GM23338 (cell line): ENCODE data around the gene CACNB1. TPM values are rescaled to one million over a fixed set of nuclear protein-coding genes. Genes with fewer than 3 reads are reported as not detected.

ENCODE experiments used
- ATAC-seq: fragments of 200-7000 bp; cut with Tn5 transposase; 3 replicates; pipeline ENCODE4 v1.9.1; 2020
- DNase-seq: peaks from one replicate; pipeline ENCODE4 v3.0.0-alpha.2; 2015; ENCODE audit warnings: low spot score
- H2AFZ ChIP-seq: fragments of 200-600 bp; sonication (generic); 2 replicates; pipeline ENCODE4 v1.8.0; 2016; ENCODE audit warnings: antibody characterized with exemption, mild to moderate bottlenecking, moderate library complexity
- H3F3A ChIP-seq: fragments of 200-600 bp; sonication (generic); replicated peaks from 2 replicates; pipeline ENCODE4 v1.8.0; 2017; ENCODE audit warnings: antibody characterized with exemption, mixed run types, low read depth
- H3K27ac ChIP-seq: fragments of 200-600 bp; sonication (generic); 2 replicates; pipeline ENCODE4 v1.6.1; 2016; ENCODE audit warnings: low read depth
- H3K27me3 ChIP-seq: fragments of 200-600 bp; sonication (generic); 2 replicates; pipeline ENCODE4 v1.8.0; 2016; ENCODE audit warnings: mild to moderate bottlenecking, mixed run types, moderate library complexity; ENCODE audit not compliant: insufficient read depth
- H3K36me3 ChIP-seq: fragments of 200-600 bp; sonication (generic); 2 replicates; pipeline ENCODE4 v1.8.0; 2016; ENCODE audit warnings: mild to moderate bottlenecking; ENCODE audit not compliant: insufficient read depth
- H3K4me1 ChIP-seq: fragments of 200-600 bp; sonication (generic); 2 replicates; pipeline ENCODE4 v1.8.0; 2016; ENCODE audit warnings: mild to moderate bottlenecking, moderate library complexity; ENCODE audit not compliant: insufficient read depth
- H3K4me2 ChIP-seq: fragments of 200-600 bp; sonication (generic); 2 replicates; pipeline ENCODE4 v1.7.1; 2017; ENCODE audit warnings: mixed run types
- H3K4me3 ChIP-seq: fragments of 200-600 bp; sonication (generic); 2 replicates; pipeline ENCODE4 v1.6.1; 2016; ENCODE audit warnings: mixed run types
- H3K79me2 ChIP-seq: fragments of 200-600 bp; sonication (generic); replicated peaks from 2 replicates; pipeline ENCODE4 v1.8.0; 2017; ENCODE audit warnings: mild to moderate bottlenecking; ENCODE audit not compliant: insufficient read depth
- H3K9me2 ChIP-seq: fragments of 200-600 bp; sonication (generic); 2 replicates; pipeline ENCODE4 v1.8.0; 2017; ENCODE audit not compliant: insufficient read depth
- H4K20me1 ChIP-seq: fragments of 200-600 bp; sonication (generic); replicated peaks from 2 replicates; pipeline ENCODE4 v1.8.0; 2017; ENCODE audit warnings: mild to moderate bottlenecking; ENCODE audit not compliant: insufficient read depth
- H3K27ac Mint-ChIP-seq: 2 replicates; pipeline ENCODE4 v1.8.0; 2020; ENCODE audit warnings: inconsistent platforms, mild to moderate bottlenecking, moderate library complexity, mixed read lengths
- H3K27me3 Mint-ChIP-seq: 3 replicates; pipeline ENCODE4 v1.8.0; 2022; ENCODE audit warnings: low read depth, mild to moderate bottlenecking, moderate library complexity, mixed read lengths, inconsistent platforms; ENCODE audit not compliant: insufficient read depth, poor library complexity
- H3K36me3 Mint-ChIP-seq: 3 replicates; pipeline ENCODE4 v1.8.0; 2021; ENCODE audit warnings: low read depth, mild to moderate bottlenecking, inconsistent platforms, moderate library complexity, mixed read lengths
- H3K4me1 Mint-ChIP-seq: 3 replicates; pipeline ENCODE4 v1.8.0; 2020; ENCODE audit warnings: mild to moderate bottlenecking, inconsistent platforms, mixed read lengths
- H3K4me3 Mint-ChIP-seq: 3 replicates; pipeline ENCODE4 v1.8.0; 2021; ENCODE audit warnings: moderate library complexity, mild to moderate bottlenecking, inconsistent platforms, mixed read lengths
- H3K9me3 Mint-ChIP-seq: 3 replicates; pipeline ENCODE4 v1.8.0; 2020; ENCODE audit warnings: moderate library complexity, mild to moderate bottlenecking, inconsistent platforms, mixed read lengths
- CREB1 ChIP-seq: fragments of 250-450 bp; sonication (Bioruptor Pico); IDR thresholded peaks from 2 replicates; pipeline ENCODE4 v1.5.0; 2020; ENCODE audit warnings: low read depth, mild to moderate bottlenecking, moderate library complexity
- CTCF ChIP-seq, 2 experiments: fragments of 200-600 bp in 1 of 2; sonication (generic) in 1 of 2; conservative IDR thresholded peaks; 2 replicates each; pipeline versions ENCODE4 v1.5.1 to v1.6.1; 2016 to 2017; ENCODE audit warnings: antibody characterized with exemption in 2 of 2, low read depth in 2 of 2, mild to moderate bottlenecking in 2 of 2, moderate library complexity in 1 of 2
- EZH2phosphoT487 ChIP-seq: fragments of 200-600 bp; sonication (generic); IDR thresholded peaks from one replicate; pipeline ENCODE4 v1.8.1; 2018; ENCODE audit warnings: antibody characterized with exemption; ENCODE audit not compliant: unreplicated experiment
- JUNB ChIP-seq: IDR thresholded peaks from one replicate; pipeline ENCODE4 v1.6.1; 2016; ENCODE audit warnings: antibody characterized with exemption; ENCODE audit not compliant: unreplicated experiment
- NANOG ChIP-seq: IDR thresholded peaks from 2 replicates; pipeline ENCODE4 v1.6.1; 2016; ENCODE audit warnings: antibody characterized with exemption, borderline replicate concordance
- REST ChIP-seq: IDR thresholded peaks from one replicate; pipeline ENCODE4 v1.6.1; 2018; ENCODE audit warnings: antibody characterized with exemption; ENCODE audit not compliant: unreplicated experiment
- ZNF114 ChIP-seq: fragments of 250-450 bp; sonication (Bioruptor Pico); IDR thresholded peaks from 2 replicates; pipeline ENCODE4 v1.5.0; 2020; ENCODE audit warnings: mild to moderate bottlenecking, moderate library complexity
- ZNF331 ChIP-seq: fragments of 250-450 bp; sonication (Bioruptor Pico); IDR thresholded peaks from 2 replicates; pipeline ENCODE4 v1.5.0; 2020; ENCODE audit warnings: low read depth, mild to moderate bottlenecking, moderate library complexity
- ZNF462 ChIP-seq: fragments of 250-450 bp; sonication (Bioruptor Pico); IDR thresholded peaks from 2 replicates; pipeline ENCODE4 v1.5.0; 2020; ENCODE audit warnings: mild to moderate bottlenecking, moderate library complexity
- polyA plus RNA-seq: library from polyadenylated mRNA; unstranded; fragments of >200 nt; fragmentation: Nextera tagmentation; extraction: Ambion mirVana; gene quantifications from 2 replicates; pipeline ENCODE4 v1.2.1, GENCODE V29; 2016
- total RNA-seq: library from RNA; depleted of rRNA; stranded (reverse); fragments of >200 nt; shearing (Covaris generic); gene quantifications from 2 replicates; pipeline ENCODE4 v1.2.3, GENCODE V29; 2014

CACNB1 gene
- total and polyA plus RNA-seq, 2 experiments from 2014 or later, result 8.4 to 13.1 TPM

- TF ChIP-seq ZNF331 (CRISPR knock-in tag) (no peak), ZNF114 (CRISPR knock-in tag) (no peak), CREB1 (no peak), EZH2phosphoT487 (no peak), NANOG (no peak), CTCF (conservative IDR thresholded peaks at IDR 0.05; ENCODE audit: low read depth in 2 of 2) (no peak), JUNB (no peak), REST (no peak)
Observed at GRCh38 chr17:39219647-39220154, 22.2 kb upstream of the CACNB1 start (continued).

- Histone ChIP-seq H3K27ac (no peak overlapping the region), H3K36me3 (no peaks in the 10 kb centered on the region), H3F3A (0 out of 2 replicates have a peak, but pooled peaks cover 2% of the 10 kb centered on the region), H2AFZ (no peak overlapping the region), H4K20me1 (no peaks in the 10 kb centered on the region), H3K9me2 (no peaks in the 10 kb centered on the region), H3K4me3 (no peak overlapping the region), H3K79me2 (no peaks in the 10 kb centered on the region), H3K4me1 (peaks cover 10% of the 10 kb centered on the region), H3K4me2 (no peak overlapping the region), H3K27me3 (peaks cover 36% of the 10 kb centered on the region)
- Mint-ChIP-seq H3K36me3 (no peaks in the 10 kb centered on the region; the same call in 2 of the 3 replicates), H3K4me3 (no peak overlapping the region; the same call in 2 of the 3 replicates), H3K27ac (no peak overlapping the region), H3K9me3 (no peaks in the 10 kb centered on the region; the same call in 2 of the 3 replicates), H3K4me1 (peaks cover 15% of the 10 kb centered on the region), H3K27me3 (peaks cover 38% of the 10 kb centered on the region)
- DNase-seq (no peak), ATAC-seq (no peak)
- TF ChIP-seq ZNF114 (CRISPR knock-in tag) (no peak), CREB1 (no peak), EZH2phosphoT487 (no peak), CTCF (conservative IDR thresholded peaks at IDR 0.05; ENCODE audit: low read depth in 2 of 2) (no peak), NANOG (no peak), ZNF462 (CRISPR knock-in tag) (no peak), JUNB (no peak)
Observed at GRCh38 chr17:39218906-39219305, 21.4 kb upstream of the CACNB1 start.
